T-cell (primary cell): ENCODE measurements around the gene TBC1D21. TPM values are rescaled to one million over a fixed set of nuclear protein-coding genes. Genes with fewer than 3 reads are reported as not detected.

Experiments
- ATAC-seq, 4 experiments: fragments of 200-7000 bp in 3 of 4; fragments of 150-1000 bp in 1 of 4; cut with Tn5 transposase; replicated peaks in 1 of 4; 1 replicate in 3 of 4; 2 replicates in 1 of 4; pipeline ENCODE4 v1.10.0; 2021; ENCODE audit warnings: moderate library complexity in 3 of 4, mild to moderate bottlenecking in 2 of 4, moderate number of reproducible peaks in 1 of 4
- CTCF ChIA-PET, 2 donors: fragments of 300-600 bp; sonication (Branson Sonifier 250); formaldehyde crosslinking; loops; one replicate each; lab custom pipeline; 2022; ENCODE audit warnings: antibody characterized with exemption in 2 of 2; lab: Charles Lee
- POLR2A ChIA-PET, 2 donors: fragments of 300-600 bp; sonication (Branson Sonifier 250); formaldehyde crosslinking; loops; one replicate each; lab custom pipeline; 2022; ENCODE audit warnings: antibody characterized with exemption in 2 of 2; lab: Charles Lee
- DNase-seq, 35 experiments: peaks; one replicate each; pipeline versions ENCODE4 v3.0.0 to v3.0.0-alpha.2; 2013 to 2023
- H3K27ac ChIP-seq: one replicate; pipeline ENCODE4 v1.5.1; 2013; ENCODE audit warnings: low read length
- H3K27me3 ChIP-seq, 2 experiments: replicated peaks in 1 of 2; 1 replicate in 1 of 2; 2 replicates in 1 of 2; pipeline versions ENCODE4 v1.6.1 to v1.7.0; 2013; ENCODE audit warnings: low read length in 1 of 2, mixed read lengths in 1 of 2; ENCODE audit not compliant: control insufficient read depth in 2 of 2, insufficient read depth in 2 of 2; ENCODE audit errors: extremely low read depth in 1 of 2
- H3K36me3 ChIP-seq, 2 donors: 1 replicate in 1 of 2; 2 replicates in 1 of 2; pipeline versions ENCODE4 v1.6.1 to v1.7.0; 2013; ENCODE audit warnings: low read length in 1 of 2; ENCODE audit not compliant: control insufficient read depth in 2 of 2, insufficient read depth in 1 of 2; ENCODE audit errors: extremely low read depth in 1 of 2
- H3K4me1 ChIP-seq, 2 experiments: 1 replicate in 1 of 2; 2 replicates in 1 of 2; pipeline versions ENCODE4 v1.6.1 to v1.7.0; 2013; ENCODE audit warnings: low read length in 2 of 2, mixed read lengths in 1 of 2; ENCODE audit not compliant: insufficient read depth in 2 of 2, control insufficient read depth in 1 of 2; ENCODE audit errors: extremely low read depth in 1 of 2
- H3K4me3 ChIP-seq, 2 donors: 1 replicate in 1 of 2; 2 replicates in 1 of 2; pipeline versions ENCODE4 v1.5.1 to v1.7.0; 2013; ENCODE audit warnings: mild to moderate bottlenecking in 2 of 2, low read length in 1 of 2, moderate library complexity in 1 of 2; ENCODE audit not compliant: control insufficient read depth in 1 of 2; ENCODE audit errors: extremely low read depth in 1 of 2
- H3K9me3 ChIP-seq: 2 replicates; pipeline ENCODE4 v1.7.0; 2013
- H3K27ac Mint-ChIP-seq, 2 donors: one replicate each; pipeline ENCODE4 v1.8.0; 2020 to 2021; ENCODE audit warnings: mild to moderate bottlenecking in 2 of 2, mixed read lengths in 2 of 2
- H3K27me3 Mint-ChIP-seq, 2 donors: one replicate each; pipeline ENCODE4 v1.8.0; 2021 to 2022; ENCODE audit warnings: mixed read lengths in 2 of 2
- H3K36me3 Mint-ChIP-seq: one replicate; pipeline ENCODE4 v1.8.0; 2021; ENCODE audit warnings: mixed read lengths
- H3K4me1 Mint-ChIP-seq, 3 donors: one replicate each; pipeline ENCODE4 v1.8.0; 2020 to 2022; ENCODE audit warnings: mixed read lengths in 3 of 3, mild to moderate bottlenecking in 1 of 3
- H3K4me3 Mint-ChIP-seq, 3 donors: one replicate each; pipeline ENCODE4 v1.8.0; 2020 to 2022; ENCODE audit warnings: mild to moderate bottlenecking in 3 of 3, mixed read lengths in 3 of 3, moderate library complexity in 3 of 3
- H3K9me3 Mint-ChIP-seq, 3 donors: one replicate each; pipeline ENCODE4 v1.8.0; 2020 to 2022; ENCODE audit warnings: mixed read lengths in 3 of 3
- WGBS: methylation state at CpG from one replicate; pipeline ENCODE4 v1.1.5; 2013; ENCODE audit warnings: missing lambda C conversion rate; ENCODE audit not compliant: insufficient coverage; 5-methylcytosine and 5-hydroxymethylcytosine counted together
- total RNA-seq, 35 experiments: library from RNA in 6 of 35; stranded (reverse) in 6 of 35; fragments of 120-200 nt in 1 of 35; gene quantifications; one replicate each; pipeline versions ENCODE4 v1.2.1 to v1.2.4 and lab custom pipeline; 2013 to 2026

TBC1D21 gene
- total RNA-seq, 5 donors from 2014 or later (not counting 1 experiment from before 2014, with no cell fraction given), result not detected

- Histone ChIP-seq H3K4me1 (no peaks in the 10 kb centered on the region), H3K36me3 (no peaks in the 10 kb centered on the region), H3K9me3 (no peaks in the 10 kb centered on the region), H3K4me3 (no peak overlapping the region), H3K27ac (no peak overlapping the region), H3K27me3 (peaks cover 0 to 35% of the 10 kb centered on the region in 2 experiments)
- DNase-seq (no peak), ATAC-seq (no peak)
- POLR2A ChIA-PET, result no interaction called here
- H3K4me3 Mint-ChIP-seq, result no peak overlapping the region
- WGBS, result 73% methylated on average over 3 of the region's 5 CpGs
- no peak overlapping the region for H3K27ac Mint-ChIP-seq
- CTCF ChIA-PET, result no interaction called here
- no peaks in the 10 kb centered on the region for H3K4me1 Mint-ChIP-seq
- no peaks in the 10 kb centered on the region for H3K9me3 Mint-ChIP-seq
- H3K36me3 Mint-ChIP-seq, result no peaks in the 10 kb centered on the region
- H3K27me3 Mint-ChIP-seq, result peaks cover 41 to 51% of the 10 kb centered on the region in 2 donors
Observed at GRCh38 chr15:73872346-73872745, 1.0 kb upstream of the TBC1D21 start.

- CTCF ChIA-PET, result interaction anchor here (0.7 to 2.5 kb wide), 13 partner anchors 9 to 261 kb away, joined by 3 to 15 read pairs (median 3); no protein-coding TSS in a partner anchor
- Histone ChIP-seq H3K27me3 (peaks cover 0 to 25% of the 10 kb centered on the region in 2 experiments), H3K4me3 (no peak overlapping the region), H3K9me3 (no peaks in the 10 kb centered on the region), H3K36me3 (no peaks in the 10 kb centered on the region), H3K4me1 (no peaks in the 10 kb centered on the region), H3K27ac (no peak overlapping the region)
- peaks cover 33 to 51% of the 10 kb centered on the region in 2 donors for H3K27me3 Mint-ChIP-seq
- ATAC-seq (no peak), DNase-seq (peak in 24 of 35 experiments; percentile 2 to 72 (median 18))
- no peaks in the 10 kb centered on the region for H3K36me3 Mint-ChIP-seq
- WGBS, result no CpG with 5 or more reads among the region's 6 CpGs
- H3K9me3 Mint-ChIP-seq, result no peaks in the 10 kb centered on the region
- POLR2A ChIA-PET, result no interaction called here
- no peaks in the 10 kb centered on the region for H3K4me1 Mint-ChIP-seq
- H3K27ac Mint-ChIP-seq, result no peak overlapping the region
- no peak overlapping the region for H3K4me3 Mint-ChIP-seq
Observed at GRCh38 chr15:73873889-73874511, 636 bp downstream of the TBC1D21 start.

GRCh38 chr15:73879426-73879825 lies 6.1 kb downstream of the TBC1D21 start:
- Mint-ChIP-seq H3K4me3 (no peak overlapping the region), H3K36me3 (no peaks in the 10 kb centered on the region), H3K27ac (no peak overlapping the region), H3K9me3 (no peaks in the 10 kb centered on the region), H3K4me1 (no peaks in the 10 kb centered on the region), H3K27me3 (peaks cover 17 to 26% of the 10 kb centered on the region in 2 donors)
- no peaks in the 10 kb centered on the region for H3K36me3 ChIP-seq
- H3K27me3 ChIP-seq, result peaks cover 0 to 19% of the 10 kb centered on the region in 2 experiments
- no peak overlapping the region for H3K27ac ChIP-seq
- WGBS, result 70% methylated on average over 2 of the region's 3 CpGs
- ChIA-PET POLR2A (no interaction called here), CTCF (interaction anchor here in 1 of 2 donors (1.1 kb wide), 1 partner anchor 10 kb away, joined by 4 read pairs; no protein-coding TSS in a partner anchor)
- DNase-seq (no peak), ATAC-seq (no peak)
- no peaks in the 10 kb centered on the region for H3K4me1 ChIP-seq
- no peaks in the 10 kb centered on the region for H3K9me3 ChIP-seq
- no peak overlapping the region for H3K4me3 ChIP-seq

- peak in 1 of 35 experiments; percentile 8 for DNase-seq
Observed at GRCh38 chr15:73881579-73882320, 8.4 kb downstream of the TBC1D21 start.

GRCh38 chr15:73882761-73883419 lies 9.5 kb downstream of the TBC1D21 start:
- DNase-seq (no peak), ATAC-seq (no peak)
- POLR2A ChIA-PET, result no interaction called here
- Histone ChIP-seq H3K4me1 (no peaks in the 10 kb centered on the region), H3K4me3 (no peak overlapping the region), H3K27ac (no peak overlapping the region), H3K9me3 (no peaks in the 10 kb centered on the region), H3K36me3 (no peaks in the 10 kb centered on the region), H3K27me3 (peaks cover 0 to 41% of the 10 kb centered on the region in 2 experiments)
- Mint-ChIP-seq H3K4me3 (no peak overlapping the region), H3K9me3 (no peaks in the 10 kb centered on the region), H3K27ac (no peak overlapping the region), H3K4me1 (no peaks in the 10 kb centered on the region), H3K27me3 (peaks cover 14 to 18% of the 10 kb centered on the region in 2 donors), H3K36me3 (no peaks in the 10 kb centered on the region)
- CTCF ChIA-PET, result no interaction called here
- 78% methylated on average over 10 of the region's 10 CpGs for WGBS

More at GRCh38 chr15:73881579-73882320, 8.4 kb downstream of the TBC1D21 start:
- peaks cover 14 to 20% of the 10 kb centered on the region in 2 donors for H3K27me3 Mint-ChIP-seq
- no peaks in the 10 kb centered on the region for H3K9me3 Mint-ChIP-seq
- H3K27ac ChIP-seq, result no peak overlapping the region
- H3K4me1 Mint-ChIP-seq, result no peaks in the 10 kb centered on the region
- no peak overlapping the region for H3K27ac Mint-ChIP-seq
- H3K9me3 ChIP-seq, result no peaks in the 10 kb centered on the region
- no peaks in the 10 kb centered on the region for H3K36me3 ChIP-seq
- 68% methylated on average over 9 of the region's 12 CpGs for WGBS
- ChIA-PET CTCF (no interaction called here), POLR2A (no interaction called here)
- no peak for ATAC-seq
- no peak overlapping the region for H3K4me3 Mint-ChIP-seq
- H3K36me3 Mint-ChIP-seq, result no peaks in the 10 kb centered on the region
- no peak overlapping the region for H3K4me3 ChIP-seq
- peaks cover 0 to 39% of the 10 kb centered on the region in 2 experiments for H3K27me3 ChIP-seq
- H3K4me1 ChIP-seq, result no peaks in the 10 kb centered on the region

GRCh38 chr15:73884159-73884558 lies 10.8 kb downstream of the TBC1D21 start:
- no peak for DNase-seq

More at GRCh38 chr15:73884159-73884558, 10.8 kb downstream of the TBC1D21 start:
- no peak overlapping the region for H3K27ac Mint-ChIP-seq
- Histone ChIP-seq H3K4me3 (no peak overlapping the region), H3K36me3 (no peaks in the 10 kb centered on the region), H3K27ac (no peak overlapping the region), H3K9me3 (no peaks in the 10 kb centered on the region), H3K27me3 (peaks cover 0 to 41% of the 10 kb centered on the region in 2 experiments), H3K4me1 (no peaks in the 10 kb centered on the region)
- no peaks in the 10 kb centered on the region for H3K36me3 Mint-ChIP-seq
- H3K27me3 Mint-ChIP-seq, result peaks cover 14 to 24% of the 10 kb centered on the region in 2 donors
- no peak overlapping the region for H3K4me3 Mint-ChIP-seq
- POLR2A ChIA-PET, result no interaction called here
- WGBS, result no CpG with 5 or more reads among the region's 3 CpGs
- CTCF ChIA-PET, result no interaction called here
- ATAC-seq, result no peak
- H3K4me1 Mint-ChIP-seq, result no peaks in the 10 kb centered on the region
- no peaks in the 10 kb centered on the region for H3K9me3 Mint-ChIP-seq
